H1 (cell line): ENCODE measurements around the gene FGFR2. TPM values are rescaled to one million over a fixed set of nuclear protein-coding genes. Genes with fewer than 3 reads are reported as not detected.

Source experiments
- CTCF ChIA-PET: fragments of 300-600 bp; sonication (Branson Sonifier 250); formaldehyde crosslinking; loops from one replicate; lab custom pipeline; 2021; ENCODE audit not compliant: partially characterized antibody; lab: Charles Lee
- POLR2A ChIA-PET: fragments of 300-600 bp; sonication (Branson Sonifier 250); formaldehyde crosslinking; loops from one replicate; lab custom pipeline; 2021; ENCODE audit warnings: inconsistent platforms; ENCODE audit not compliant: partially characterized antibody; lab: Charles Lee
- DNase-seq, 2 experiments: peaks; one replicate each; pipeline versions ENCODE4 v3.0.0 to v3.0.0-alpha.2; 2010 to 2022; ENCODE audit warnings: low spot score in 2 of 2, low read depth in 1 of 2, mixed read lengths in 1 of 2
- FAIRE-seq: peaks from 2 replicates; lab custom pipeline; 2011; peaks lifted over from hg19 to GRCh38; lab: Jason Lieb, UNC
- H2AFZ ChIP-seq: 2 replicates; pipeline ENCODE4 v1.8.1; 2012; ENCODE audit warnings: low read length, inconsistent platforms
- H2AK5ac ChIP-seq: 2 replicates; pipeline ENCODE4 v1.6.1; 2013; ENCODE audit warnings: low read depth, low read length
- H2BK120ac ChIP-seq: replicated peaks from 2 replicates; pipeline ENCODE3; 2013; ENCODE audit warnings: low read depth, low read length, inconsistent platforms
- H2BK12ac ChIP-seq: 2 replicates; pipeline ENCODE4 v1.6.1; 2013; ENCODE audit warnings: low read depth, low read length
- H2BK15ac ChIP-seq: 2 replicates; pipeline ENCODE4 v1.6.1; 2013; ENCODE audit warnings: low read length
- H2BK20ac ChIP-seq: 2 replicates; pipeline ENCODE4 v1.6.1; 2013; ENCODE audit warnings: low read length
- H2BK5ac ChIP-seq: 2 replicates; pipeline ENCODE4 v1.6.1; 2013; ENCODE audit warnings: low read depth, low read length
- H3K14ac ChIP-seq: 2 replicates; pipeline ENCODE4 v1.6.1; 2013; ENCODE audit warnings: inconsistent platforms; ENCODE audit not compliant: insufficient read length
- H3K18ac ChIP-seq: 2 replicates; pipeline ENCODE4 v1.6.1; 2013; ENCODE audit warnings: low read length; ENCODE audit errors: extremely low read depth
- H3K23ac ChIP-seq: 2 replicates; pipeline ENCODE4 v1.6.1; 2013; ENCODE audit warnings: inconsistent platforms; ENCODE audit not compliant: insufficient read length
- H3K23me2 ChIP-seq: 2 replicates; pipeline ENCODE4 v1.6.1; 2013; ENCODE audit warnings: low read depth, low read length
- H3K27ac ChIP-seq: 2 replicates; pipeline ENCODE4 v1.6.1; 2011; ENCODE audit warnings: low read depth, low read length, inconsistent platforms
- H3K27me3 ChIP-seq, 4 experiments: replicated peaks in 1 of 4; 1 replicate in 1 of 4; 2 replicates in 3 of 4; pipeline versions ENCODE4 v1.6.1 to v1.8.1; 2011 to 2013; ENCODE audit warnings: low read length in 3 of 4, mild to moderate bottlenecking in 3 of 4, inconsistent platforms in 2 of 4, mixed read lengths in 2 of 4, moderate library complexity in 1 of 4; ENCODE audit not compliant: control insufficient read depth in 3 of 4, insufficient read depth in 3 of 4; ENCODE audit errors: extremely low read depth in 1 of 4
- H3K36me3 ChIP-seq, 4 experiments: 2 replicates each; pipeline versions ENCODE4 v1.6.1 to v1.8.1; 2011 to 2013; ENCODE audit warnings: mild to moderate bottlenecking in 4 of 4, low read length in 3 of 4, moderate library complexity in 2 of 4, control low read depth in 1 of 4, inconsistent platforms in 1 of 4; ENCODE audit not compliant: insufficient read depth in 4 of 4, control insufficient read depth in 2 of 4
- H3K4ac ChIP-seq: replicated peaks from 2 replicates; pipeline ENCODE3; 2013; ENCODE audit warnings: low read length, low read depth, mixed read lengths, inconsistent platforms; ENCODE audit not compliant: insufficient read length
- H3K4me1 ChIP-seq, 4 experiments: replicated peaks in 1 of 4; 1 replicate in 1 of 4; 2 replicates in 3 of 4; pipeline versions ENCODE4 v1.6.1 to v1.8.1; 2011 to 2013; ENCODE audit warnings: low read length in 3 of 4, inconsistent platforms in 2 of 4, mixed read lengths in 1 of 4; ENCODE audit not compliant: insufficient read depth in 4 of 4, control insufficient read depth in 3 of 4
- H3K4me2 ChIP-seq, 2 experiments: 2 replicates each; pipeline versions ENCODE4 v1.6.1 to v1.8.1; 2011 to 2013; ENCODE audit warnings: low read depth in 2 of 2, low read length in 2 of 2, control low read depth in 1 of 2, inconsistent platforms in 1 of 2, mild to moderate bottlenecking in 1 of 2; ENCODE audit not compliant: insufficient read depth in 1 of 2
- H3K4me3 ChIP-seq, 4 experiments: fragments of 200-600, 300-600 bp in 1 of 4; sonication (generic), shearing (Covaris generic), sonication (Bioruptor Twin) in 1 of 4; 2 replicates each; pipeline versions ENCODE4 v1.5.1 to v1.8.1; 2011 to 2016; ENCODE audit warnings: low read length in 4 of 4, low read depth in 3 of 4, control low read depth in 2 of 4, inconsistent platforms in 2 of 4, mild to moderate bottlenecking in 2 of 4, mixed read lengths in 1 of 4, moderate library complexity in 1 of 4; ENCODE audit not compliant: insufficient read depth in 2 of 4; ENCODE audit errors: extremely low read depth in 1 of 4
- H3K56ac ChIP-seq: replicated peaks from 2 replicates; pipeline ENCODE3; 2013; ENCODE audit warnings: low read depth, mild to moderate bottlenecking, mixed read lengths, low read length, inconsistent platforms; ENCODE audit not compliant: insufficient read length
- H3K79me1 ChIP-seq: 2 replicates; pipeline ENCODE4 v1.6.1; 2013; ENCODE audit warnings: low read depth, low read length, control low read depth
- H3K79me2 ChIP-seq, 2 experiments: 2 replicates each; pipeline versions ENCODE4 v1.6.1 to v1.8.1; 2012 to 2013; ENCODE audit warnings: low read length in 2 of 2, mild to moderate bottlenecking in 2 of 2, inconsistent platforms in 1 of 2; ENCODE audit not compliant: insufficient read depth in 2 of 2, control insufficient read depth in 1 of 2
- H3K9ac ChIP-seq, 4 experiments: replicated peaks in 1 of 4; 1 replicate in 1 of 4; 2 replicates in 3 of 4; pipeline versions ENCODE4 v1.6.1 to v1.8.1; 2011 to 2013; ENCODE audit warnings: low read depth in 3 of 4, low read length in 3 of 4, control low read depth in 2 of 4, mild to moderate bottlenecking in 2 of 4, moderate library complexity in 2 of 4, inconsistent platforms in 1 of 4; ENCODE audit errors: extremely low read depth in 1 of 4
- H3K9me3 ChIP-seq, 2 experiments: 2 replicates each; pipeline versions ENCODE4 v1.6.1 to v1.8.1; 2012 to 2013; ENCODE audit warnings: mild to moderate bottlenecking in 2 of 2, moderate library complexity in 2 of 2, control low read depth in 1 of 2, inconsistent platforms in 1 of 2, low read depth in 1 of 2, low read length in 1 of 2, mixed read lengths in 1 of 2; ENCODE audit not compliant: insufficient read depth in 2 of 2
- H4K20me1 ChIP-seq, 2 experiments: replicated peaks in 1 of 2; 2 replicates each; pipeline versions ENCODE3 to v1.8.1; 2011 to 2013; ENCODE audit warnings: inconsistent platforms in 2 of 2, low read length in 2 of 2, mild to moderate bottlenecking in 1 of 2; ENCODE audit not compliant: insufficient read depth in 2 of 2, control insufficient read depth in 1 of 2
- H4K5ac ChIP-seq: 2 replicates; pipeline ENCODE4 v1.6.1; 2013; ENCODE audit warnings: low read length, low read depth, mixed read lengths, inconsistent platforms; ENCODE audit not compliant: insufficient read length
- H4K8ac ChIP-seq: 2 replicates; pipeline ENCODE4 v1.8.0; 2013; ENCODE audit warnings: mild to moderate bottlenecking, moderate library complexity, low read length, inconsistent platforms; ENCODE audit not compliant: insufficient read depth; ENCODE audit errors: extremely low read depth
- H4K91ac ChIP-seq: replicated peaks from 2 replicates; pipeline ENCODE3; 2013; ENCODE audit warnings: low read length, mixed read lengths, inconsistent platforms; ENCODE audit not compliant: insufficient read length
- NRF1 ChIP-seq: IDR thresholded peaks from 2 replicates; pipeline ENCODE4 v1.6.1; 2011; ENCODE audit warnings: mild to moderate bottlenecking, low read depth, low read length, improper control_type of control experiment
- RAD21 ChIP-seq, 2 experiments: IDR thresholded peaks in 1 of 2; conservative IDR thresholded peaks in 1 of 2; 2 replicates each; pipeline ENCODE4 v1.6.1; 2011; ENCODE audit warnings: low read depth in 2 of 2, low read length in 2 of 2, improper control_type of control experiment in 1 of 2, inconsistent platforms in 1 of 2, mild to moderate bottlenecking in 1 of 2, moderate library complexity in 1 of 2
- SIRT6 ChIP-seq: IDR thresholded peaks from one replicate; pipeline ENCODE4 v1.7.1; 2012; ENCODE audit warnings: low read length, inconsistent platforms
- SP1 ChIP-seq: IDR thresholded peaks from 2 replicates; pipeline ENCODE4 v1.6.1; 2011; ENCODE audit warnings: low read depth, low read length
- SP2 ChIP-seq: IDR thresholded peaks from 2 replicates; pipeline ENCODE4 v1.6.1; 2012; ENCODE audit warnings: mild to moderate bottlenecking, low read length, inconsistent platforms
- SRF ChIP-seq: IDR thresholded peaks from 2 replicates; pipeline ENCODE4 v1.6.1; 2011; ENCODE audit warnings: mild to moderate bottlenecking, low read depth, low read length, moderate library complexity
- WGBS, 2 experiments: shearing (Covaris generic) in 1 of 2; methylation state at CpG; one replicate each; pipeline versions ENCODE4 v1.1.6 to v1.1.7; 2013 to 2015; ENCODE audit warnings: low lambda C conversion rate in 2 of 2, mixed read lengths in 2 of 2, inconsistent platforms in 1 of 2, low coverage in 1 of 2, missing lambda C conversion rate in 1 of 2; ENCODE audit not compliant: insufficient replicate concordance in 2 of 2, insufficient coverage in 1 of 2, insufficient read length in 1 of 2; ENCODE audit errors: extremely low coverage in 1 of 2, missing lambda C conversion rate in 1 of 2; 5-methylcytosine and 5-hydroxymethylcytosine counted together
- polyA plus RNA-seq, 7 experiments: library from polyadenylated mRNA; depleted of rRNA in 3 of 7; stranded (reverse) in 5 of 7; unstranded in 2 of 7; fragments of >200 nt in 5 of 7; fragments of 200-250 nt in 2 of 7; gene quantifications; 1 replicate in 5 of 7; 2 replicates in 1 of 7; 4 replicates in 1 of 7; pipeline versions ENCODE4 v1.2.1 to v1.2.3, GENCODE V29; 2011 to 2013; ENCODE audit warnings: missing spikeins in 2 of 7, mixed read lengths in 2 of 7
- total RNA-seq: library from RNA; stranded (reverse); fragmentation: NEBNext Ultra II Directional; extraction: Animal tissue kit (Norgen Biotek cat#: 25700); gene quantifications from 2 replicates; pipeline ENCODE4 v1.2.1, GENCODE V29; 2021
- TF ChIP-seq, protein P1 (sequence below), 3 experiments: IDR thresholded peaks; 1 replicate in 2 of 3; 2 replicates in 1 of 3; pipeline versions ENCODE4 v1.5.1 to v1.6.1; 2011; ENCODE audit warnings: low read length in 3 of 3, mild to moderate bottlenecking in 3 of 3, inconsistent platforms in 2 of 3, low read depth in 1 of 3, moderate library complexity in 1 of 3; ENCODE audit not compliant: insufficient read depth in 1 of 3; ENCODE audit errors: control extremely low read depth in 1 of 3

The FGFR2 gene
- total and polyA plus RNA-seq, 2 of the 8 experiments (the other 6 are each of a cell fraction or from before 2014, with no cell fraction given) = 50.2 to 81.2 TPM

DNA sequence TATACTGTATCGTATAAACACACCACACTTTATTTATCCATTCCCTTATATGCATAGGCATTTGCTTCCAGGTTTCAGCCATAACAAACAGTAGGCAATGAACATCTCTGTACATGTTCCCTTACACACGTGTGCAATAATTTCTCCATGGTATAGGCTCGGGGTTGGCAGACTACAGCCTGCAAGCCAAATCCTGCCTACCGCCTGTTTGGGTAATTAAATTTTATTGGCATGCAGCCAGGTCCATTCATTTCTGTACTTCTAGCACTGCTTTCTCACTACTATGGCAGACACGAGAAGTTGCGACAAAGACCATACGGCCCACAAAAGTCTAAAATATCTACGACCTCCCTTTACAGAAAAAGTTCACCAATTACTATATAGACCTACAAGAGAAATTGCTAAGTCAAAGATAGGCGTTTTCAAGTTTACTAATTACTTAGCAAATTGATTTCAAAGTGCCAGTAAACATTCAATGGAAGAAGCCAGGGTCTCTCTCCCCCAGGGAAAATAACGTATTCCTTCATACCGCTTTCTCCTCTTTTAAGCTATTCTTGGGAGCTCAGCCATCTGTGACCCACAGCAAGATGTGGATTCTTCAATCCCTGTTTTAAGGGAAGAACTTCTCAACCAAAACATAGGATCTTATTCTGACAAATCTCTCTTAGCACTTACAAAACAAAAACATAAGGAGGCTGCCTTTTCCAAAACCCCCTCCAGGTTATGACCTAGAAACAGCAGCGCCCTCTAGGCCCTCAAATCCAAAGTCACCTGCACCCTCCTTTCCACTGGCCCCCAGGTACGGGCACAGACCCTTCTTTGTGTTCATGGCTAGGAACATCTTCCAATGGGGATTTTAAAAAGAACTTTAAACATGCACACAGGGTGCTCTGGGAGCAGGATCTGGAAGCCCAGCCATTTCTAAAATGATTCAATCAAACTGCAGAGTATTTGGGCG, 100.5 kb downstream of the FGFR2 start:
- WGBS, 2 experiments = 84% methylated on average over 14 of the region's 14 CpGs; no CpG with 5 or more reads in 1 of the 2 experiments
- H3K14ac ChIP-seq = no peak overlapping the region
- no peak overlapping the region for H2BK5ac ChIP-seq
- no peak overlapping the region for H3K23ac ChIP-seq
- H3K4me1 ChIP-seq = peaks cover 0 to 3% (median 1%) of the 10 kb centered on the region in 4 experiments; a peak in 3 of 7 replicates
- no peaks in the 10 kb centered on the region for H3K27me3 ChIP-seq
- H2BK120ac ChIP-seq = no peak overlapping the region
- ChIA-PET POLR2A (interaction anchor here (1.2 kb wide), 1 partner anchor 74 kb away, joined by 3 read pairs; no protein-coding TSS in a partner anchor), CTCF (interaction anchor here (0.6 to 1.9 kb wide), 8 partner anchors 9 to 551 kb away, joined by 3 to 6 read pairs (median 4); no protein-coding TSS in a partner anchor)
- H3K4me3 ChIP-seq = no peak overlapping the region
- H3K36me3 ChIP-seq = peaks cover 21 to 97% (median 62%) of the 10 kb centered on the region in 4 experiments
- H3K9ac ChIP-seq = no peak overlapping the region
- no peak overlapping the region for H4K8ac ChIP-seq
- no peak overlapping the region for H2BK15ac ChIP-seq
- H3K18ac ChIP-seq = no peak overlapping the region
- H2AFZ ChIP-seq = no peak overlapping the region
- no peak for DNase-seq
- no peak overlapping the region for H2BK20ac ChIP-seq
- no peak overlapping the region for H4K91ac ChIP-seq
- no peak overlapping the region for H3K56ac ChIP-seq
- H3K9me3 ChIP-seq = no peaks in the 10 kb centered on the region
- no peak overlapping the region for H3K27ac ChIP-seq
- H2BK12ac ChIP-seq = no peak overlapping the region
- TF ChIP-seq NRF1 (no peak), SIRT6 (no peak), SP1 (no peak), RAD21 (IDR thresholded peaks at IDR 0.05 in 1 of 2, conservative IDR thresholded peaks at IDR 0.05 in 1 of 2; ENCODE audit: low read depth in 2 of 2, low read length in 2 of 2) (peak; percentile 61 to 63), SRF (no peak), SP2 (no peak)
- TF ChIP-seq, protein P1, sequence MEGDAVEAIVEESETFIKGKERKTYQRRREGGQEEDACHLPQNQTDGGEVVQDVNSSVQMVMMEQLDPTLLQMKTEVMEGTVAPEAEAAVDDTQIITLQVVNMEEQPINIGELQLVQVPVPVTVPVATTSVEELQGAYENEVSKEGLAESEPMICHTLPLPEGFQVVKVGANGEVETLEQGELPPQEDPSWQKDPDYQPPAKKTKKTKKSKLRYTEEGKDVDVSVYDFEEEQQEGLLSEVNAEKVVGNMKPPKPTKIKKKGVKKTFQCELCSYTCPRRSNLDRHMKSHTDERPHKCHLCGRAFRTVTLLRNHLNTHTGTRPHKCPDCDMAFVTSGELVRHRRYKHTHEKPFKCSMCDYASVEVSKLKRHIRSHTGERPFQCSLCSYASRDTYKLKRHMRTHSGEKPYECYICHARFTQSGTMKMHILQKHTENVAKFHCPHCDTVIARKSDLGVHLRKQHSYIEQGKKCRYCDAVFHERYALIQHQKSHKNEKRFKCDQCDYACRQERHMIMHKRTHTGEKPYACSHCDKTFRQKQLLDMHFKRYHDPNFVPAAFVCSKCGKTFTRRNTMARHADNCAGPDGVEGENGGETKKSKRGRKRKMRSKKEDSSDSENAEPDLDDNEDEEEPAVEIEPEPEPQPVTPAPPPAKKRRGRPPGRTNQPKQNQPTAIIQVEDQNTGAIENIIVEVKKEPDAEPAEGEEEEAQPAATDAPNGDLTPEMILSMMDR (IDR thresholded peaks at IDR 0.05; ENCODE audit: control extremely low read depth in 1 of 3, insufficient read depth in 1 of 3, low read depth in 1 of 3, low read length in 3 of 3) = peak; percentile 58 to 64 (median 61)
- peaks cover 0 to 4% of the 10 kb centered on the region in 2 experiments for H4K20me1 ChIP-seq
- no peak overlapping the region for H4K5ac ChIP-seq
- peaks cover 7% of the 10 kb centered on the region; the same call in 1 of the 2 replicates for H3K79me1 ChIP-seq
- H3K79me2 ChIP-seq = peaks cover 0 to 33% of the 10 kb centered on the region in 2 experiments; a peak in 2 of 4 replicates
- H3K23me2 ChIP-seq = no peaks in the 10 kb centered on the region
- FAIRE-seq = peak; percentile 58
- no peak overlapping the region for H3K4ac ChIP-seq
- H2AK5ac ChIP-seq = no peak overlapping the region
- H3K4me2 ChIP-seq = no peak overlapping the region
